SIG-M5 (cell line): ENCODE results near the gene MLXIP.
"Not testable (repeated sequence)": the region's sequence is repeated elsewhere in the genome, so short reads cannot be mapped to it uniquely, and the experiment has no call there.

Source experiments
- DNase-seq: peaks from one replicate; lab custom pipeline; 2025; lab: John Stamatoyannopoulos, UW

MLXIP gene

DNA sequence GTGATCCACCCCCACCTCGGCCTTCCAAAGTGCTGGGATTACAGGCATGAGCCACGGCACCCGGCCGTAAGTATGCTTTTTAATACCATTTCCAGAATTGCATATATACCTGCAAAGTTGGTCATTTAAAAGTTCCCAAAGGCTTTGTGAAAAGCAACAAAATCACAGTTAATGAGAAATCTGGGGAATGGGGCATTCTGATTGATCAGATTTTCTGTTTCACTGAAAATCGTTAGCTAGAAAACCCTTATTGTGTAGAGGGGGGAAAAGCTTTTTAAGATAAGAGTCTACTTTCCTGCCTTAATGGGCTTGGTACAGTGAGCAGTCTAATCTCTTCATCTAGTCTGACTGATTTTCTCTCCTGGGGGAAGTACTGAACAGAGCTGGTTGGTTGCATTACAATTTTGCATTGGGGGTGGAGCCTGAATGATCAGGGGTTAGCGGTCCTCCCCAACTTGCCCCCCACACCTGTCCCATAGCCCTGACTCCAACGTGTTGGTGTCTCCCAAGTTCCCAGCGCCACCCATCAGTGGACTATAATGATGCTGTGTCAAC lies 71.6 kb downstream of the MLXIP start:
- DNase-seq = no peak

DNA sequence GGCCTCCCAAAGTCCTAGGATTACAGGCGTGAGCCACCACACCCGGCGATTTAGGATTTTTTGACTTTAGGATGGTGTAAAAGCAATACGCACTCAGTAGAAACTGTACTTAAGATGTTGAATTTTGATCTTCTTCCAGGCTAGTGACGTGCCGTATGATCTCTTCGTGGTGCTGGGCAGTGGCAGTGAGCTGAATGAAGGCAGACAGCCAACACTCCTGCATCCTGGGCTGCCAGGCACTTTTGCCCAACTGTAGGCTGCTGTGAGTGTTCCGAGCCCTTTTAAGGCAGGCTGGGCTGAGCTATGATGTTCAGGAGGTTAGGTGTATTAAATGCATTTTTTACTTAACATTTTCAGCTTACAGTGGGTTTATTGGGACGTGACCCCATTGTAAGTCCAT lies 74.2 kb downstream of the MLXIP start:
- DNase-seq = no peak

DNA sequence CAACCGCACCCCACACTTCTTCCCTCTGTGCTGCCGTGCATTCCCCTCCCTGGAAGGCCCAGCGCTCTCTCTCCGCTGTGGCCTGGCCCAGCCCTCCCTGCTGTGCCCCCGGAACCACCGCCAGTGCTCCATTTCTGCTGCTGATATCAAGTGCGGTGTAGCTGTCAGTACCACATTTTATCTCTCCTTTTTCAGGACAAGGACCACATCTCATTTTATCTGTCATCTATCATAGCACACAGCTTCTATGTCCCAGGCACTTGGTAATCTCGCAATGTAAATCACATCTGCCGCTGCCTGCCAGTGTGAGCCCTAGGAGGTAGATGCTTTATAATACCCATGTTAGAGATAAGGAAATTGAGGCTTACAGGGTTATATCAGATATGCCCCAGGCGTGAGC lies 77.1 kb downstream of the MLXIP start:
- DNase-seq = no peak

DNA sequence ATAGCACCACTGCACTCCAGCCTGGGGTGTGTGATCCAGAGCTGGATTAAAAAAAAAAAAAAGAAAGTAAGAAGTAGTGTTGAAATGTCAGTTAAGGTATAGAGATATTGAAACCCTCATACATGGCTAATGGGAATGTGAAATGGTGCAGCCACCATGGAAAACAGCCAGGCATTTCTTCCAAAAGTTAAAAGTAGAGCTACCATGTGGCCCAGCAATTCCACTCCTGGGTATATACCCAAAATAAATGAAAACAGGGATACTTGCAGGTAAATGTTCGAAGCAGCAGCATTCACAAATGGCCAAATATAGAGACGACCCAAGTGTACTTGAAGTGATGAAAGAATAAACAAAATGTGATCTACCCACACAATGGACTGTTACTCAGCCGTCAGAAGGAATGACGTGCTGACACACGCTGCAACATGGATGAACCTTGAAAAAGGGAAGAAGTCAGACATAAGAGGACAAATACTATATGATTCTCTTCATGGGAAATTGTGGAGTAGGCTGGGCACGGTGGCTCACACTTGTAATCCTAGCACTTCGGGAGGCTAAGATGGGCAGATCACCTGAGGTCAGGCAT lies 80.2 kb downstream of the MLXIP start:
- DNase-seq = no peak

DNA sequence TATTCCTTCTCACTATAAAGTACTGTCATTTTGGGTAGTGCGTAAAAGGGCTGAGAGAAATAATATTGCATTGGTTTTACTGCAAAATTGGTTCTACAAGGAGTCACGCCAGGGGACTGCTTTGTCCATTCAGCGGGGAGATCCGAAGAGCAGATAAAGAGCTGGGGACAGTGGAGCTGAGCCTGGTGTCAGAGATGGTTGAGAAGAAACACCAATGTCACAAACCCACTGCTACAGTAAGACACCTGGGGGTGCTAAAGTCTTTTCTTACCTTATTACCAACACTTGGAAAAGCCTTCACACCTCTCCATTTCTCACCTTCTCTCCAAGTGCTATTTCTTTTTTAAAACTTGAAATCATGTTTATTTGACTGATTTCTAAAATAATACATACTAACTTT lies 81.3 kb downstream of the MLXIP start:
- no peak for DNase-seq

DNA sequence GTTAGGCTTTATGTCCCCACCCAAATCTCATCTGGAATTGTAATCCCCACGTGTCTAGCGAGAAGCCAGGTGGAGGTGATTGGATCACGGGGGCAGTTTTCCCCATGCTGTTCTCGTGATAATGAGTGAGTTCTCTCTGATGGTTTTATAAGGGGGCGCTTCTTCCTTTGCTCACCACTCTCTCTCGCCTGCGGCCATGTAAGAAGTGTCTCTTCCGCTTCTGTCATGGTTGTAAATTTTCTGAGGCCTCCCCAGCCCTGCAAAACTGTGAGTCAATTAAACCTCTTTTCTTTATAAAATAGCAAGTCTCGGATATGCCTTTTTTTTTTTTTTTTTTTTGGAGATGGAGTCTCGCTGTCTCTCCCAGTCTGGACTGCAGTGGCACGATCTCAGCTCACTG lies 82.2 kb downstream of the MLXIP start:
- no peak for DNase-seq

DNA sequence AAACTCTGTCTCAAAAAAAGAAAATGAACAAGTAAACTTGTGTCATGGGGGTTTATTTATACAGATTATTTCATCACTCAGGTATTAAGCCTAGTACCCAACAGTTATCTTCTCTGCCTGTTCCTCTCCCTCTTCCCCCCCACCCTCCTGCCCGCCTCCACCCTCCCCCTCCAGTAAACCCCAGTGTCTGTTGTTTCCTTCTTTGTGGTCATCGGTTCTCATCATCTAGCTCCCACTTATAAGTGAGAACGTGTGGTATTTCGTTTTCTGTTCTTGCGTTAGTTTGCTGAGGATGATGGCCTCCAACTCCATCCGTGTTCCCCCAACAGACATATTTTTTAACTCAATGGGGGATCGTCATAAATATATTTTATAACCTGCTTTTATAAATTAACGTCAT lies 83.1 kb downstream of the MLXIP start:
- no peak for DNase-seq

DNA sequence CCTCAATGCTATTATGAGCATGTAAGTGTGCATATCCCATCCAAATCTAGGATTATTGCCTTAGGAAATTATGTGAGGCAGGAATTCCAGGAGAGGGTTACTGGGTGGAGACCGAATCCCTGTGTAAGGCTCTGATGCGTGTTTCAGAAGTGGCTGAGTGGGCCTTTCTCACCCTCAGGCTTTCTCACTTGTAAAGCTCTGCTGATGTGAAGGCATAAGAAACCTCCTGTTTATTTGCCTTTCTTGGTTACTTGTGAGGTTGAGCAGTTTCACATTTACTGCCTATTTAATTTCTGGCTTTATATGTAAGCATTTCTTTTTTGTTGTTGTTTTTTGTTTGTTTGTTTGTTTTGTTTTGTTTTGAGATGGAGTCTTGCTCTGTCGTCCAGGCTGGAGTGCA lies 84.4 kb downstream of the MLXIP start:
- no peak for DNase-seq

DNA sequence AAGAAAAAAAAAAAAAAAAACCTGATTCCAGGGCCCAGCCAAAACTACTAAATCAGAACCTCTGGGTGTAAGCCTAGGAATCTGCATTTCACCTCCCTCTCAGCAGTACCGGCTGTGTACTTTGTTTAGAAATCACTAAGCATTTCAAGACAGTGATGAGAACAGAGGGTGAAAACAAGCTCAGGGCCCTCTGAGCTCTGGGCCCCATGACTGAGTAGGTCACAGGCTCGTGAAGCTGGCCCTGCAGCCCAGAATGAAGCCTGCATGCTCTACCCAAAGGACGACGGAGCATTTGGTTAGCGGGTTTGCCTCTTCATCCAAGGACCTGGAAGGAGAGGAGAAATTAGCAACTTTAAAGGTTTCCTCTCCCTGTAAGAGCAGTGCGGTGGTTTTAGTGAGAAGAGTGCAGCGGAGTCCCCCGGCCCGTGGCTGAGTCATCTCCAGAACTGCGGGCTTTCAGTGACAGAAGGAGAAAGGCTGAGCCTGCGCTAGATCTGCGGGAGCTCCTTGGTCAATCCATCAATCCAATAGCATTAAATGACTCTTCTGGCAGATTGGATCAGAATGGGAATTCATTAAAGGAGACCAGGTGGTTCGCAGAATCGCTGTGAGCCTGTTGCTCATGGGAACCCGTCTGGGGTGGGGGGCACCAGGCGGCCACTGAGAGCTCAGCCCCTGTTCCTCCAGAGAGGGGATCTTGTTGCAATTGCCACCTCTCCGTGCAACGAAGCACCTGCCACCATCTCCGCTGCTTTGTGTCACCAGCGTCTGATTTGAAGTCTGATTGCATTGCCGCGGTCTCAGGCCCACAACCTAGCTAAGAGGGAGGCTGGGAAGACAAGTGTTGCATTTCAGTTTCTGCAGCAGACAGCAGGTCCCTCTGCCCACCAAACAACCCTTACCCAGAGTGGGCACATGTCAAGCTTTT lies 88.1 kb downstream of the MLXIP start:
- no peak for DNase-seq

DNA sequence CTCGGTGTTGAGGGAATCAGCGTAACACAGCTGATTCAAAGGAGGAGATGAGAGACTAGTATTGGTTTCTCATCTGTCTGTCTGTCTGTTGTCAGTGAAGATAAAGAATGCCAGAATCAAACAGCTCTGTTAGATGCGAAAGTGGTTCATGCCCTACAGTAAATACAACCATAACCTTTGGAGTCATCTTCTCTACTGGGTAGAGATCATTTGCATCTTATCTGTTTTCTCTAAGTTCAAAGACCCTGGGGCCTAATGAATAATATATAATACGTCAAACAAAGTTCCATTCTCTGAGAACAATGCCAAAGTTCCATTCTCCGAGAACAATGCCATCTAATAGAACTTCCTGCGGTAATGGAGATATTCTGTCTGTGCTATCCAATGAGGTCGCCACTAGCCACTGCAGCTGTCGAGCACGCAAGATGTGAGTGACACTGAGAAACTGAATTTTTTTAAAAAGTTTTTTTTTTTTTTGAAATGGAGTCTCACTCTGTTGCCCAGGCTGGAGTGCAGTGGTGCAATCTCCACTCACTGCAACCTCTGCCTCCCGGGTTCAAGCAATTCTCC lies 88.9 kb downstream of the MLXIP start:
- DNase-seq = no peak

DNA sequence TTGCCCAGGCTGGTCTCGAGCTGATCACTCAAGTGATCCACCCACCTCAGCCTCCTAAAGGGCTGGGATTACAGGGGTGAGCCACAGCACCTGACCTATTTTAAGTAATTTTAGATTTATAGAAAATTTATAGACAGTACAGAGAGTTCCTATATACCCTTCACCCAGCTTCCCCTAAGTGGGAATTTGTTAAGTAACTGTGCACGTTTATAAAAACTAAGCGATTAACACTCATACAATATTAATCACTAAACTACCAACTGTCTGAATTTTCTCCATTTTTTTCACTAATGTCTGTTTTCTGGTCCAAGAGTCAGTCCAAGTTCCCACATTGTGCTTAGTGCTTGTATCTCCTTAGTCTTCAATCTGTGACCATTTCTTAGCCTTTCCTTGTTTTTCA lies 89.9 kb downstream of the MLXIP start:
- no peak for DNase-seq

DNA sequence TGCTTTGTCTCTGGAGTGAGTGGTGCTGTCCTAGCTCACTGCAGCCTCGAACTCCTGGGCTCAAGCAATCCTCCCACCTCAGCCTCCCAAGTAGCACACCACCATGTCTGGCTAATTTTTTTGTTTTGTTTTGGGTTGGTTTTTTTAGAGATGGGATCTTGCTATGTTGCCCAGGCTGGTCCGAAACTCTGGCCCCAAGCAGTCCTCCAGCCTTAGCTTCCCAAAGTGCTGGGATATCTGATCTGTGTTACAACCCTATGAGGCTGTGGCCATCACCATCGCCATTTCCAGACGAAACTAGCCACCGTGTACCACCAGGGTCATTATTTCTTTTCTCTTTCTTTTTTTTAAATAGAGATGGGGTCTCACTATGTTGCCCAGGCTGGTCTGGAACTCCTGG lies 92.8 kb downstream of the MLXIP start:
- no peak for DNase-seq

DNA sequence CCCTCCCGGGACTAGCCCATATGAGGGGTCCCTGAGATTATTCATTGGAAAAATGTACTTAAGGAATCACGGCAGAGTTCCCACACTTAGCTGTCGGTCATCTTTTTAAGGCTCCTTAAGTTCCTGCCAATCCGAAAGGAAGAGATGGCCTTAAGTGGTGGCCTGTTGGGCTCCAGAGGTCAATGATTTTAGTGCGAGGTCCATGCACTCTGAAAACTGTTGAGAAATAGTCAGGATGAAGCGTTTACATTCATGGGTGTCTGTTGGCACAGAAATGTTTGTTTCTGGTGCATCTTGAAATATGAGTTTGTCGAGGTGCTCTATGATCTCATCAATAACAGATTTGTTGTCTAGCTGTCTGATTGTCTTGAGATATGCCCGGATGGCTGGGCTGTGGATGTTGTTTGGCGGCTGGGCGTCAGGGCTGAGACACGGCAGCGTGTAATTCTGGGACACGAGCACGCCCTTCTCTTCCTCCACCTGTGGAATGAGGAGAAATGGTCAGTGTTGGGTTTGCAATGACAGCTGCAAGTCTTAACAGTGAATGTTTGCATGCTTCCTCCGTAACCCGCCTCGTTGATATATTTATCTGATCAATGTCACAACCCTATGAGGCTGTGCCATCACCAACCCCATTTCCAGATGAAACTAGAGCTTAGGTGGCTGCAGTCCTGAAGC lies 93.8 kb downstream of the MLXIP start:
- DNase-seq = no peak

DNA sequence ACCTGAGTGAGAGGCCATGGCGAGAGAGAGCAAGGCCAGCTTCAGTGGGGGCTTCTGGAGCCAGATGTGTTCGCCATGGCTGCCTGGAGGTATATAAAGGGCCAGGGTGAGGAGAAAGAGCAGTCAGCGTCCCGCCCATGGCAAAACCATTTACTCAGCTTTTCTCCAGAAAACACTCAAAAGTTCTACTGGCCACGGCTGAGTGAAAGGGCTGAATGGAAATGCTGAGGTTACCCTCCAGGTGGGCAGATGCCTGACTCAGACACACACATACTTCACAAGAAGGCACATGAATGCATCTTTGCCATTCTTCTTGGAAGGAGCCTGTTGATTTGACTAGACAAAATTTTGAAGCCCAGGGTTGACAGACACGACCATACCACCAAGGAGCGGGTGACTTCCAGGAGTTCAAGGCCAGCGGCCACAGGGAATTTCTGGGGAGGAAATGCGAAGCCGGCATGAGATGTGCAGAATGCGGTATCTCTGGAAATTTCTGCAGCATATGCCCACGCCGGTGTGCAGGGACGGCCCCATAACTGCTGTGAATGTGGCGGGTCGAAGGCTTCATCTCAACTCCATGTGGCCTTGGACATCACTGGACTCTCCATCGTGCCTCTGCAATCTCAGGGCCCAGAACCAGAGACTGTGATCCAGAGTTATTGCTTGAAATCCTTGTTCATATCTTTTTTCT lies 95.7 kb downstream of the MLXIP start, which contains the start of gene IL31:
TSS of gene IL31 (minus strand) at position 67 of the 691 bp plus-strand sequence. CDS start at position 18, 49 bp downstream.
- DNase-seq = no peak

DNA sequence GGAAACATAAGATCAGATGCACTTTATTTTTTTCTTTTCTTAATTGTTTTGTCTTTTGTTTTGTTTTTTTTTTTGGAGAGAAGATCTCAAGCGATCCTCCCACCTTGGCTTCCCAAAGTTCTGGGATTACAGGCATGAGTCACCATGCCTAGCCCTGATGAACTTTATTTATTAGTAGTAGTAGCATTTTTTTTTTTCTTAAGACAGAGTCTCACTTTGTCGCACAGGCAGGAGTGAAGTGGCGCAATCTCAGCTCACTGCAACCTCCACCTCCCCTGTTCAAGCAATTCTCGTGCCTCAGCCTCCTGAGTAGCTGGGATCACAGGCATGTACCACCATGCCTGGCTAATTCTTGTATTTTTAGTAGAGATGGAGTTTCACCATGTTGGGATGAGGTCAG lies 97.9 kb downstream of the MLXIP start:
- DNase-seq = not testable (repeated sequence)

DNA sequence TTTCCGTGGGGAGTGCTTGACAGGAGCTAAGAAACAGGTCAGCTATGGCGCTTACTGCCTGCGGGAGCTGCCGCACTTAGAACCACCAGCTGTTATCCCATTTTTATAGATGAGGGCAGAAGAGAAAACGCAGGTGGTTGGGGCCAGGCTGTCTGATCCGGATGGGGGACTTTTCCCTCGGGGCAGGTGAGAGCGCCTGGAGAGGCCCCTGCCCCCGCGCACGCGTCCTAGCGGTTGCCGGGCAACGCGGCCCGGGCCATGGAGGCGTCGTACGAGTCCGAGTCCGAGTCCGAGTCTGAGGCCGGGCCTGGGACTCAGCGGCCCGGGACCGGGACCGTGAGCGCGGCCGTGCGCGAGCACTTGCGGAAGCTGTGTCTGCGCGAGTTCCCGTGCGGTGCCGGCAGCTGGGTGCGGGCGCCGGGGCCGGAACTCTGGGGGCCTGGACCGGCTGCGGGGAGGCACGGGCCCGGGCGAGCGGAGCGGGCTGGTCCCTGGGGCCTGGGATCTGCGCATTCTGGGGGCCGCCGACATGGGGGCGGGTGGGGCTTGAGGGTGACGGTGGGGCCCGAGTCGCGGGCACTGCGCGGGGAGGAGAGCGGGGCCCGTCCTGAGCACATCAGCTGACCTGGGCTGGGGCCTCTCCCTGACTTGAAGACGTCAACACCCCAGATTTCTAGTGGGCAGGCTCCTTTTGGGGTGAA lies 104.5 kb downstream of the MLXIP start, which contains the start of gene LRRC43:
TSS of gene LRRC43 (plus strand) at position 237 of the 701 bp plus-strand sequence. CDS start at position 259, 22 bp downstream.
- no peak for DNase-seq

DNA sequence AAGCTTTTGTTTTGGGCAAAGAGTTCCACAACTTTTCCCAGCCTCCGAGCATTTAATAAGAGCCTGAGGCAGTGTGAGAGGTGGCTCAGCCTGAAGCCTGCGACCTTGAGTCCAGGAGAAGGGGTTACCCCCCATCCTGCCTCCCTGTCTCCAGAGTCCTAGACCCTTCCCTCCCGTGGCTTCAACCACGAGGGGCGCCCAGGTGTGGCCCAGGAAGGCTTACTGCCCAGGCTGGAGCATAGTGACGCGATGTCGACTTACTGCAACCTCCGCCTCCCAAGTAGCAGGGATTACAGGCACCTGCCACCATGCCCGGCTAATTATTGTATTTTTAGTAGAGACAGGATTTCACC lies 105.0 kb downstream of the MLXIP start:
- DNase-seq = no peak

DNA sequence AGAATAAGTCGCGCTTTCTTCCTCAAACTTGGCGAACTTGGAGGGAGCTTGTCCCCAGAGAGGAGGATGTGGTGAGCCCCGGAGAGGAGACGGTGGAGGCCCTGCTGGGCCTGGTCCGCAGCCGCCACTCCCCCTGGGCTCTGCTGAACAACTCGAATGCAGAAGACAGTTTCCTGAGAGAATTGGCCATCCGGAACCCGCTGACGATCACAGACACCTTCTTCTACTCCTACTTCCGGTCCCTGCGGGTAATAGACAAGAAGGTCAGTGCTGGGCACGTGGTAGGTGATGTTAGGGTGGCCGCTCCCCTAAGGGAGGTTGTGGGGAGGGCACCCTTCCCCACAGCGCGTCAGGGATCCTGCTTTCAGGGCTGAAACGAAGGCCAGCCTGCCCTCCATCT lies 106.0 kb downstream of the MLXIP start:
- DNase-seq = no peak

DNA sequence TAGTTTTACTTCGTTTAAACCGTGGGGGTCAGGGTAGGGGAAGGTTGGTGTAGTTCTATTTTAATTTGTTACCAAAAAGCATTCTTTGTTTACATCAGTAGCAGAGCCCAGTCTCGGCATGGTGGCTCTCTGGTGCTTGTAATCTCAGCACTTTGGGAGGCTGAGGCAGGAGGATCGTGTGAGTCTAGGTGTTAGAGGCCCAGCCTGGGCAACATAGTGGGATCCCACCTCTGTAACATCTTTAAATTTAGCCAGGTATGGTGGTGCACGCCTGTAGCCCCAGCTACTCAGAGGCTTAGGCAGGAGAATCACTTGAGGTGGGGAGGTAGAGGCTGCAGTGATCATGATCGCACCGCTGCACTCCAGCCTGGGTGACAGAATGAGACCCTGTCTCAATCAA lies 106.5 kb downstream of the MLXIP start:
- DNase-seq = no peak

DNA sequence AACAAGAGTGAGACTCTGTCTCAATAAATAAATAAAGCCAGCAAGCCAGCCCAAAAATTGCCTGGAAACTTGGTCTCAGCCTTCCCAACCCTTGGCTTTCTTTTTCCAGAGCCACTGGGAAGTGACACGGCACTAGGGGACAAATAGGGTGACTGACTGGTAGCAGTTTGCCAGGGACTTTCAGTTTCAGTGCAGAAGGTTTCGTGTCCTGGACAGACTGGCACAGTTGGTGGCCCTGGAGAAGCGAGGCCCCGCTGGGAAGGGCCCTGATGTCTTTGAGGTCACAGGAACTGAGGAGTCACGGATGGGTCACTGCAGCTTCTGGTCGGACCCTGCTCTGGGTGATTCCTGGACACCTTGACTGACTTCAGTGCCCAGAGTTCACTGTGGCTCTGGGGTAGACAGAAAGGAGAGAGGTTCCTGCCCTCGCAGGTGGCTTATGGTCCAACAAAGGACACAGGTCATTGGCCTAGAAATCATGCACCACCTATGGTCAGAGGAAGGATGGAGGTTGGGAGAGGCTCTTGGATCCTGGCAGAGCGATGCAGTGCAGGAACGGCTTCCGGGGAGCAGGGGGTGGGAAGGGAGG lies 107.0 kb downstream of the MLXIP start:
- no peak for DNase-seq

DNA sequence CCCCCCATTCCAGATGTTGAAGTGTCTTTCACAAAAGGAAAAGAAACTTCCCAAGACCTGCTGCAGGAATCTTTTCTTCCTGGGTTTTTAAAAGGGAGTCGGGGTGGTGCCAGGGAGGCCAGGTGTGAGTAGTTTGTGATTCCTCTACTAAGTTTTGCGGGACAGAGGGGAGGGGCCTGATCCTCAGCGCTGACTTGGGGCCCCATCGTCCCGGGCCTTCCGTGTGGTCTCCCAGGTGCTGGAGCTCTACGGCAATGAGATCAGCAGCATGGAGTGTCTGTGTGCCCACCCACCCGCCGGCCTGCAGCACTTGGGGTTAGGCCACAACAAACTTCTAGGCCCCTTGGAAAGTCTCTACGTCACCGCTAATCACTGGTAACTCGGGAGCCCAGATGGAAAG lies 108.9 kb downstream of the MLXIP start:
- no peak for DNase-seq
